ENCODE results near the gene NR2F1.
"Not testable (repeated sequence)": the region's sequence is repeated elsewhere in the genome, so short reads cannot be mapped to it uniquely, and the experiment has no call there.

NR2F1 gene

GRCh38 chr5:93582677-93583438, at the start of gene NR2F1:
NR2F1 (plus strand) TSS chr5:93583222; CDS start chr5:93585024, 1,802 bp downstream.
- no peak for DNase-seq (ENCODE audit: low read depth in 3 of 3)

- no peak for DNase-seq (ENCODE audit: low read depth in 3 of 3)
Measured at GRCh38 chr5:93545872-93546271, 37.1 kb upstream of the NR2F1 start.

DNA sequence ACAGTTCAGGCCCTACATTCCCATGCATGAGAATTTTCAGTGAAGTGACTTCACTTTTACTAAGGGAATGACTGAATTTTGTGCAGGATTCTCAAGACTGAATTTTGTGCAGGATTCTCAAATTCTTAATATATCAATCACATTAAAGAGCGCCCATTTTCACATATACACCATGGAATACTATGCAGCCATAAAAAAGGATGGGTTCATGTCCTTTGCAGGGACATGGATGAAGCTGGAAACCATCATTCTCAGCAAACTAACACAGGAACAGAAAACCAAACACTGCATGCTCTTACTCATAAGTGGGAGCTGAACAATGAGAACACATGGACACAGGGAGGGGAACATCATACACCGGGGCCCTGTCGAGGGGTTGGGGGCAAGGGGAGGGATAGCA, 33.4 kb upstream of the NR2F1 start:
- not testable (repeated sequence) for DNase-seq (ENCODE audit: low read depth in 3 of 3)

GRCh38 chr5:93557021-93557604, 25.9 kb upstream of the NR2F1 start:
- no peak for DNase-seq (ENCODE audit: low read depth in 3 of 3)

DNA sequence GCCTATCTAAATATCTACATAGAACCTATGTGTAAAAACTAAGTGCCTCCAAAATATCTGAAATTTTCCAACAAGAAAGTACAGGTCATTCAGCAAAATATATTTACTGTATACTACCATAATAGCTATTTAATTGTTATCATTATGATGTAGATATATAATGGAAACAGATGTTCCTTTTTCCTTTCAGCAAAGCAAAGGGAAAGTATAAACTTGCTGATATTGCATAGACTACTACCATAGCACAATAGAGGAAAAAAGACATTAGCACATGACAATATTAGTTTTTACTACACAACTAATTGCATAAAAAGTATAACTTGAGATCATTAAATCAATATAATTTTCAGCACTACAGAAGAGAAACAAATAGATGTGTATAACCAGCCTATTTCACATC, 16.9 kb upstream of the NR2F1 start:
- DNase-seq (ENCODE audit: low read depth in 3 of 3): no peak

- no peak for DNase-seq (ENCODE audit: low read depth in 3 of 3)
Measured at GRCh38 chr5:93567424-93567823, 15.6 kb upstream of the NR2F1 start.

DNA sequence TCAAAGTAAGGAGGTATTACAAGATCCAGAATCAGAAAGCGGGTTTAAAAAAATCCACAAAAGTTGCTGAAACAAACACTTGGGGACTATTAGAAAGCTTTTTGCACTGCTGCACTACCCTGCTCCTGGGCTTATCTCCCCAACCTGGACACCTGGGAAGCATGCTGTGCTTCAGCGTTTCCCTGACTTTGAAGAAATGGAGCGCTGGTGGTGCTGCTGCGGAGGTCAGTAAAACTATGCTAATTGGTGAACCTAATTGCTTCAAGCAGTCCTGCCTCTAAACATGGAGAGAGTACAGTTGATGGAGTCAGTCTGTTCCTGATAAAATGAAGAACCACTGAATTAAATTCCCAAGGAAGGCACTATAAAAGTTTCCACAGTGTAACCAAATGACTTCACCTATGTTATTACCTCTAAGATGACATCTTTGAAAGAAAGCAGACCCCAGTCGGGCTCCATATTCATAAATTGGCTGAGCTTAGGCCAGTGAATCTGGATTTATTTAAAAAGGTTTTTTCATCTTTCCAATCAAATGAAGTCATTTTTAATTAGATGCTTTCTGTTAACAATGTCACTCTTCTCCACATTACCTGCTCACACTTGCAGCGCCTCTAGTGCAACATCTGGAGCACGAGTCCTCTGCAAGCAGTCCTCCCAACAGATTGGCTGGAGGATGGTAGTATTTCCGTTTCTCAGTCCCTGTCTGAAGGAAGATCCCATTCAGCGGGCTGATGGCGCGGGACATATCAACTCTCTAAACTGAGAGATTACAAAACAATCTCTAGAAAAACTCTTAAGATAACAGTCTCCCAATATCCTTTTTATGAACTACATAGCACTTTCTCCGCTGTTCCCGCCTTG, 13.5 kb upstream of the NR2F1 start:
- DNase-seq (ENCODE audit: low read depth in 3 of 3): no peak

DNA sequence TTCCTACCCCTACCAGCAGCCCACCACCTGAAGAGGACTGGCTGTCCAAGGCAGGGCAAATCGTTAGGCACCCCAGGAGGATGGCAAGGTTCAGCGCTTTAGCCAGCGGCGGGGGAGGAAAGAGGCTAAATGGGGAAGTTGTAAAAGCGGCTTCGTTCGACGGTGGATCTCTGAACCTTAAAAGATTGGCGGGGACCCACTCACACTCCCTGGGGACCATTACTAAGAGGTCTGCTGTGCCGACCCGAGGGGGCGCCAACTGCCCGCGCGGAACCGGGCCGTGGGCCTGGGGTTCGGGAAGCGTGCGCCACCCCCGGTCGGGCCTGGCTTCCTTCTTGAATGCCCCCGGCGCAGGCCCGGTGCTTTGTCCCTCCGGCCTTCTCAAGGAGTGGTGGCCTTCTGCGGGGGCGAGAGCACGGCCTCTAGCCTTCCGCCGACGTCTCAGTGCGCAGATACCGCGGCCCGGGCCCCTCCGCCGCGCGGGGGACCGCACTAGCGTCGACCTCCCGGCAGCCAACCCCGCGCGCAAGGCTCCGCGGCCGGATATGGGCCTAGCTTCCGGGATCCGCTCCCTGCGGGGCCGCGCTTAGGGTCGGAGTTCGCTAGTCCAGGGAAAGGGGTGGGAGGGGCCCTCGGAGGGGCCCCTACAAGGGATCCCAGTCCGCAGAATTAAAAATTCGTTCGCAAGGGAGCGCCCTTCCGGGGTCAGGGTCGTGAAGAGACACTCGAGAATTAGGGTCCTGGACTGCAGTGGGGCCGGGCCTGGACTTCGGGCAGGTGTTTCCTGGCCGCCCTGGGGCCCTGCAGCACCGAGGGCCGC, 12.5 kb upstream of the NR2F1 start:
- DNase-seq (ENCODE audit: low read depth in 3 of 3): no peak

GRCh38 chr5:93571114-93571949, 11.7 kb upstream of the NR2F1 start:
- DNase-seq (ENCODE audit: low read depth in 3 of 3): no peak

GRCh38 chr5:93572101-93572607, 10.9 kb upstream of the NR2F1 start:
- DNase-seq (ENCODE audit: low read depth in 3 of 3): no peak

- DNase-seq (ENCODE audit: low read depth in 3 of 3): no peak
Measured at GRCh38 chr5:93572608-93573353, 10.2 kb upstream of the NR2F1 start.

GRCh38 chr5:93573354-93574351, 9.4 kb upstream of the NR2F1 start:
- no peak for DNase-seq (ENCODE audit: low read depth in 3 of 3)

DNA sequence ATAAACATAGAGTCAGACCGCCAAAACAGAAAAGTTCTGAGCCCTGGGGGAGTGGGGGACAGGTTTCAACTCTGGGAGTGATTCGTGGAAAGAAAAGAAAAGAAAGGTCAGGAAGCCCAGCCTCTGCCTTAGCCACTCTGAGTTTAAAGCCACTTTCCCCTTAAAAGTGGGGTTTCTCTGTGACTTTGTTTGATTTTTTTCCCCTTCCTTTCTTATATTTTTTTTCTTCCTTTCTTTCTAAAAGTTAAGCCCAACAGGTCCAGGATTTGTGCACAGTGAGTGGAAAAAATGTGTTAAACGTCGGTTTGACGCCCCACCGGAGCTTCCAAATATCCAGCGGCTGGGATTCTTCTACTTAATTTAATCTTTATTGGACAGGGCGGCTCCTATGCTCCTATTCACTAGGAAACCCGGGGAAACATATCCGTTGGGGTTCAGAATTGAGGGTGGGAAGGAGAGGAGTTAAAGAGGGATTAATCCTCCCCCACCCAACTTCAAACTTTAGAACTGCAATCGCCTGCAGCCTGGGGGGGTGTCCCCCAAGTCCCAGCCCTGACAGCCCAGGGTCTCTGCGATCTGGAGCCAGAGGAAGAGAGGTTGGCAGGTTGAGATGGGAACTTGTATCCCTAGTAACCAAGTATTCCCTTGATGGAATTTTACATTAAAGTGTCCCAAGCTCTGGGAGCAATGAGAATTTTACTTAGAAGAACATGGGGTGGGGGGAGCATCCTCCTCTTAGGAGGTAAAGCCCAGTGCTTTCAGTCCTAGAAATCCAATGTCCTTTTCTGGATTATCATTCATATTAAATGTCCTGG, 8.3 kb upstream of the NR2F1 start:
- no peak for DNase-seq (ENCODE audit: low read depth in 3 of 3)

GRCh38 chr5:93575461-93576414, 7.3 kb upstream of the NR2F1 start:
- DNase-seq (ENCODE audit: low read depth in 3 of 3): no peak

DNA sequence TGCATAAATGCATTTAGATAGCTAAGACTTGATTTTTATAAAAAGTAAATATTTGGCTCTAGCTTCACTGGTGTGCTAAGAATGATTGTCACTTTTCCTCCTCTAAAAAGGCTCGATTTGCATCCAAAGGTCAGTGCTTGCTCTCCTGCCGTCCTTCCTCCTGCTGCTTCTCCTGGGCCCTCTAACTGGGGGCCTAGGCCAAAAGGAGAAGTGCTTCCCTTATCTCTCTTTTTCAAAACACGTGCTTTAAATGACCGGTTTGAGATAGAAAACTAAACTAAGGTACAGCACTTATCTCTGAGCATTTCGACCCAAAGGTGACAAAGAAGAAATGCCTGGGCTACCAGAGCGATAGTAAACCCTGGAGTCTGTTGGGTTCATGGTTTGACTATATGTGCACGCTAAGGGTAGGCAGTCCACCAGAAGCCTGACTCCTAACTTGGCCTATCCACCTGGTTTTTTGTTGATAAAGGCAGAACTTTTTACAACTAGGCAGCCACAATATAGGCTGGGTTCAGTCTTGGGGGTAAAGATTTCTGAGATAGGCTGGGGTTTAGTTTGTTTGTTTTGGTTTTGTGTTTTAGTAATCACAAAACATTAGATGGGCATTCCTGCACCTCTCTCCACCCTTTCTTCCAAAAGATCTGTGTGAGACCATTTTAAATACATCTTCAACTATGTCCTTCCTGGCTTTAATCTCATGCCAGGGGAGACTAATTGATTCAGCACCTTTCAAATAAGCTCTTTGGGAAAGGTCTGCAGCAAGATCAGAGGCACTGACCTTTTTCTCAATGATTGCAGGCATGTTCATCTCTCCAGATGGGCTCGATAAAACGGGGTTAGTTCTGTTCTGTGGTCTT, 5.8 kb upstream of the NR2F1 start:
- no peak for DNase-seq (ENCODE audit: low read depth in 3 of 3)

Data from stimulated activated CD4-positive, alpha-beta T cell treated with anti-CD3 and anti-CD28 coated beads, TNF-alpha, amount 100 ng/mL, for 4 hours (primary cell).